Retinal pigment epithelial cell (primary cell): ENCODE results near the gene IL1RL1.

ENCODE experiments used
- DNase-seq: peaks from one replicate; pipeline ENCODE4 v3.0.0-alpha.2; 2010; ENCODE audit warnings: low read depth
- H3K4me3 ChIP-seq: 2 replicates; pipeline ENCODE4 v1.5.1; 2011; ENCODE audit warnings: mild to moderate bottlenecking, low read length, control low read depth, moderate library complexity
- TF ChIP-seq, protein P1 (sequence below): conservative IDR thresholded peaks from 2 replicates; pipeline ENCODE4 v1.5.1; 2011; ENCODE audit warnings: low read depth, low read length, control low read depth, inconsistent platforms

IL1RL1 gene

DNA sequence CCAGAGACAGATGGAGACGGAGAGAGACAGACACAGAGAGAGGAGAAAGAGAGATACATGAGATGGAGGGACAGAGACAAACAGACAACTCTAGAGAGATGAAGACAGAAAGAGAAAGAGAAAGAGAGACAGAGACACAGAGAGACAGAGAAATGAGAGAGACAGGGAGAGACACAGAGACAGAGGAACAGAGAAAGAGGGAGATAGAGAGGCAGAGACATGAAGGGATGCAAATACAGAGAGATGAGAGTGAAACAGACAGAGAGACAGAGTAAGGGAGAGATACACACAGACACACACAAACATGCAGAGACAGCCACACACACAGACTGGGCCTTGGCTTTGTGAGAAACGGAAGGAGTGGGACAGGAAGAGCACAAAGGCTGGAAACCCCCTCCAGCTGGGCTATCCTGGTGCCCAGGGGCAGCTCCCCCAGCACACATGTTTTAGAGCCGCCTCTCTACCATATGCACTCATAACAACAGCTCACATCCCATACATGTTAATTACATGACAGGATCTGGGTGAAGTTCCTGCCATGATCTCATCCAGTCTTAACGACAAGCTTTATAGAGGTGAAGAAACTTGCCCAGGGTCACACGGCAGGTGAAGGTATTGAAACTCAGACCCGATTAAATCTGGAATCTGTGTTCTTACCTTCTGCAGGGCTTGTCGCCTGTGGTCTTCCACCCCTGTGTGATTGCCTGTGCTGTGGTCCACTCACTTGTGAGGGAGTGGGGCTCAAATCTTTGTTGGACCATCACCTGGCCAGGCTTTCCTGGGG, 76.6 kb downstream of the IL1RL1 start:
- H3K4me3 ChIP-seq: no peak overlapping the region
- no peak for DNase-seq
- TF ChIP-seq, protein P1, sequence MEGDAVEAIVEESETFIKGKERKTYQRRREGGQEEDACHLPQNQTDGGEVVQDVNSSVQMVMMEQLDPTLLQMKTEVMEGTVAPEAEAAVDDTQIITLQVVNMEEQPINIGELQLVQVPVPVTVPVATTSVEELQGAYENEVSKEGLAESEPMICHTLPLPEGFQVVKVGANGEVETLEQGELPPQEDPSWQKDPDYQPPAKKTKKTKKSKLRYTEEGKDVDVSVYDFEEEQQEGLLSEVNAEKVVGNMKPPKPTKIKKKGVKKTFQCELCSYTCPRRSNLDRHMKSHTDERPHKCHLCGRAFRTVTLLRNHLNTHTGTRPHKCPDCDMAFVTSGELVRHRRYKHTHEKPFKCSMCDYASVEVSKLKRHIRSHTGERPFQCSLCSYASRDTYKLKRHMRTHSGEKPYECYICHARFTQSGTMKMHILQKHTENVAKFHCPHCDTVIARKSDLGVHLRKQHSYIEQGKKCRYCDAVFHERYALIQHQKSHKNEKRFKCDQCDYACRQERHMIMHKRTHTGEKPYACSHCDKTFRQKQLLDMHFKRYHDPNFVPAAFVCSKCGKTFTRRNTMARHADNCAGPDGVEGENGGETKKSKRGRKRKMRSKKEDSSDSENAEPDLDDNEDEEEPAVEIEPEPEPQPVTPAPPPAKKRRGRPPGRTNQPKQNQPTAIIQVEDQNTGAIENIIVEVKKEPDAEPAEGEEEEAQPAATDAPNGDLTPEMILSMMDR: no peak

DNA sequence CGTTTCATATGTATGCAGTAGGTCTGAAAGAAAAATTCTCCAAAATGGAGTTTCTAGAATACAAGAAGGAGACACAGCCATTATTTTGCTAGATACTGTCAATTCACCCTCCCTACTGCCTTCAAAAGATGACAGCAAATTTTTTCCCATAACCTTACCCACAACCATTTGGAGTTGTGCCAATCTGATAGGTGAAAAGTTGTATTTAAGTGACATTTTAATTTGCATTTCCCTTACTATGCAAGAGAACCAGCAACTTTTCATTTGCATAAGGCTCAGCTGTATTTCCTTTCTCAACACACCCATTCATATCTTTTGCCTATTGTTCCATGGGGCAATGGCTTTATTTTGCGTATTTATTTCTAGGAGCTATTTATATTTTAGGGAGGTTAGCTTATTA, 80.2 kb downstream of the IL1RL1 start:
- DNase-seq: no peak
- TF ChIP-seq, protein P1: no peak
- no peak overlapping the region for H3K4me3 ChIP-seq

- TF ChIP-seq, protein P1: no peak
- H3K4me3 ChIP-seq: no peak overlapping the region
- no peak for DNase-seq
Measured at GRCh38 chr2:102392096-102392495, 80.7 kb downstream of the IL1RL1 start.

GRCh38 chr2:102392942-102393341, 81.6 kb downstream of the IL1RL1 start:
- DNase-seq: no peak
- TF ChIP-seq, protein P1: no peak
- H3K4me3 ChIP-seq: no peak overlapping the region

DNA sequence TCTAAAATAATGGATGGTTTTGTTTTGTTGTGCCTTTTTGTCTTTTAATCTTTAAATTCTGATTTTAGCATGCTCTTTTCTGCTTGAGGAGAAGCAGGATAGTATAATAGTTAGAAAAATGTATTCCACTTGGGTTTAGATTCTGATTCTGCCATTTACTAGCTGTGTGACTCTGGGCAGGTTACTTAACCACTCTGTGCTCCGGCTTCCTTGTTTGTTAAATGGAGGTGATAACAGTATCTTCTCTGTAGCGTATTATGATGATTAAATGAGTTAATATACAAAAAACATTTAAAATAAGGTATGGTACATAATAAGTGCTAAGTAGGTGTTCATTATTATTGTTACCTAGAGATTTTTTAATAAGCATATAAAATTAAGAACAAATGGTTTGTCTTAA, 84.6 kb downstream of the IL1RL1 start:
- TF ChIP-seq, protein P1: no peak
- no peak overlapping the region for H3K4me3 ChIP-seq
- no peak for DNase-seq

DNA sequence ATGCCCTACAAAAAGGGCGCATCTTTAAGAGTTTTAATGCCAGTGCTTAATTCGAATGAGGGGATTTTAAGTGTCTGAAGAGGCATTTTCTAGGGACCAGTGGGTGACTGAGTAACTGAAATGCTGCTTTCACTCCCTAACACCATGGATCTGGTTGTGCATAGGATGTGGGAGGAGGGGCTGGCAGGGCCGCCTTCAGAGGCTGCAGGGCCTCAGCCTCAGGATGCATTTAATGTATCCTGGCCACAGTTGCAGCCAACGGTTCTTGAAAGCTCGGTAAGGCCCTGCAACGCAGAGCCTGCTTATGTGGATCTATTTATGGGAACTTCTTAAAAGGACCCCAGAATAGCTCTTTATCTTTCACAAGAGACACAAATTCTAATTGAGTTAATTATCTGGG, 85.8 kb downstream of the IL1RL1 start:
- TF ChIP-seq, protein P1: no peak
- no peak overlapping the region for H3K4me3 ChIP-seq
- no peak for DNase-seq

GRCh38 chr2:102399499-102400141, 88.3 kb downstream of the IL1RL1 start:
- no peak overlapping the region for H3K4me3 ChIP-seq
- DNase-seq: no peak
- TF ChIP-seq, protein P1: no peak
